ENCODE measurements around the gene UVRAG.

UVRAG gene

GRCh38 chr11:75814677-75815344 lies at the start of gene UVRAG:
Gene UVRAG (plus strand): TSS chr11:75815210. CDS start chr11:75815408, 198 bp downstream.
- DNase-seq: peak; percentile 99

GRCh38 chr11:75766443-75767227 lies 48.4 kb upstream of the UVRAG start:
- DNase-seq: no peak

- no peak for DNase-seq
Measured at GRCh38 chr11:75767228-75767572, 47.8 kb upstream of the UVRAG start.

GRCh38 chr11:75767793-75768111 lies 47.3 kb upstream of the UVRAG start:
- no peak for DNase-seq

GRCh38 chr11:75768112-75768908 lies 46.7 kb upstream of the UVRAG start, which contains the start of gene DGAT2:
Gene DGAT2 (plus strand): TSS chr11:75768778. CDS start chr11:75768992, 214 bp downstream.
- DNase-seq: peak; percentile 64 to 83

GRCh38 chr11:75768909-75769771 lies 45.9 kb upstream of the UVRAG start:
- DNase-seq: no peak

- DNase-seq: no peak
Measured at GRCh38 chr11:75770102-75770501, 44.9 kb upstream of the UVRAG start.

GRCh38 chr11:75771646-75772410 lies 43.2 kb upstream of the UVRAG start:
- DNase-seq: no peak

- no peak for DNase-seq
Measured at GRCh38 chr11:75773595-75774353, 41.2 kb upstream of the UVRAG start.

- DNase-seq: no peak
Measured at GRCh38 chr11:75775056-75775455, 40.0 kb upstream of the UVRAG start.

- no peak for DNase-seq
Measured at GRCh38 chr11:75776546-75776945, 38.5 kb upstream of the UVRAG start.

GRCh38 chr11:75777461-75778110 lies 37.4 kb upstream of the UVRAG start:
- no peak for DNase-seq

GRCh38 chr11:75778962-75779361 lies 36.0 kb upstream of the UVRAG start:
- no peak for DNase-seq

GRCh38 chr11:75779960-75780359 lies 35.0 kb upstream of the UVRAG start:
- DNase-seq: no peak

GRCh38 chr11:75780888-75781287 lies 34.1 kb upstream of the UVRAG start:
- no peak for DNase-seq

- DNase-seq: no peak
Measured at GRCh38 chr11:75781296-75781695, 33.7 kb upstream of the UVRAG start.

GRCh38 chr11:75781831-75782230 lies 33.2 kb upstream of the UVRAG start:
- no peak for DNase-seq

GRCh38 chr11:75782540-75783263 lies 32.3 kb upstream of the UVRAG start:
- no peak for DNase-seq

GRCh38 chr11:75783416-75784084 lies 31.5 kb upstream of the UVRAG start:
- DNase-seq: no peak

Data from NCI-H1930 (cell line).